WTC11 (cell line): ENCODE data around the gene PGP. TPM values are rescaled to one million over a fixed set of nuclear protein-coding genes. Genes with fewer than 3 reads are reported as not detected.
A peak's percentile ranks its signal among the peaks of the same experiment; 100 is the strongest.

Experiments
- CBFB ChIP-seq: sonication (generic); formaldehyde crosslinking; IDR thresholded peaks from 2 replicates; pipeline ENCODE4 v1.8.1; 2022; ENCODE audit warnings: mild to moderate bottlenecking, low read depth, missing genetic modification reagents
- FOXP1 ChIP-seq: sonication (generic); formaldehyde crosslinking; IDR thresholded peaks from 2 replicates; pipeline ENCODE4 v1.8.0; 2022; ENCODE audit warnings: missing genetic modification reagents, mild to moderate bottlenecking, moderate library complexity, borderline replicate concordance
- GTF2I ChIP-seq: fragments of 250-450 bp; sonication (Bioruptor Pico); conservative IDR thresholded peaks from 2 replicates; pipeline ENCODE4 v1.4.0; 2021; ENCODE audit warnings: mild to moderate bottlenecking
- HMGA2 ChIP-seq: fragments of 250-450 bp; sonication (Bioruptor Pico); IDR thresholded peaks from 2 replicates; pipeline ENCODE4 v1.4.0; 2021; ENCODE audit warnings: mild to moderate bottlenecking, moderate library complexity
- IRF2 ChIP-seq: sonication (generic); formaldehyde crosslinking; IDR thresholded peaks from 2 replicates; pipeline ENCODE4 v1.8.0; 2022; ENCODE audit warnings: low read depth, missing genetic modification reagents, borderline replicate concordance
- TCF7 ChIP-seq: sonication (generic); formaldehyde crosslinking; IDR thresholded peaks from 2 replicates; pipeline ENCODE4 v1.8.0; 2022; ENCODE audit warnings: mild to moderate bottlenecking, low read depth, missing genetic modification reagents, moderate library complexity
- TP53 ChIP-seq: sonication (generic); formaldehyde crosslinking; IDR thresholded peaks from 2 replicates; pipeline ENCODE4 v1.8.1; 2023; ENCODE audit warnings: mild to moderate bottlenecking, missing genetic modification reagents
- ZNF416 ChIP-seq: fragments of 250-450 bp; sonication (Bioruptor Pico); IDR thresholded peaks from 2 replicates; pipeline ENCODE4 v1.9.0; 2021; ENCODE audit warnings: mild to moderate bottlenecking, inconsistent platforms
- ZNF671 ChIP-seq: fragments of 250-450 bp; sonication (Bioruptor Pico); IDR thresholded peaks from 2 replicates; pipeline ENCODE4 v1.8.0; 2021; ENCODE audit warnings: mild to moderate bottlenecking
- total RNA-seq: library from RNA; stranded (reverse); gene quantifications from 3 replicates; pipeline ENCODE4 v1.2.3, GENCODE V29; 2021
- TF ChIP-seq, protein P1 (sequence below): sonication (generic); formaldehyde crosslinking; IDR thresholded peaks from 2 replicates; pipeline ENCODE4 v1.8.1; 2023; ENCODE audit warnings: mild to moderate bottlenecking, missing genetic modification reagents, borderline replicate concordance
- TF ChIP-seq, protein P2 (sequence below): sonication (generic); formaldehyde crosslinking; IDR thresholded peaks from 2 replicates; pipeline ENCODE4 v1.8.0; 2022; ENCODE audit warnings: mild to moderate bottlenecking, missing genetic modification reagents
- TF ChIP-seq, protein P3 (sequence below): sonication (generic); formaldehyde crosslinking; IDR thresholded peaks from 2 replicates; pipeline ENCODE4 v1.8.1; 2023; ENCODE audit warnings: mild to moderate bottlenecking, missing genetic modification reagents
- TF ChIP-seq, protein P4 (sequence below): sonication (generic); formaldehyde crosslinking; IDR thresholded peaks from 2 replicates; pipeline ENCODE4 v1.8.0; 2023; ENCODE audit warnings: missing genetic modification reagents, mild to moderate bottlenecking, borderline replicate concordance
- TF ChIP-seq, protein P5 (sequence below): fragments of 200-600 bp; IDR thresholded peaks from 2 replicates; pipeline ENCODE4 v1.8.0; 2022; ENCODE audit warnings: antibody characterized with exemption
- TF ChIP-seq, protein P6 (sequence below): sonication (generic); formaldehyde crosslinking; IDR thresholded peaks from 2 replicates; pipeline ENCODE4 v1.8.1; 2022; ENCODE audit warnings: missing genetic modification reagents, borderline replicate concordance
- TF ChIP-seq, protein P7 (sequence below): sonication (generic); formaldehyde crosslinking; IDR thresholded peaks from 2 replicates; pipeline ENCODE4 v1.8.1; 2023; ENCODE audit warnings: mild to moderate bottlenecking, missing genetic modification reagents
- TF ChIP-seq, protein P8 (sequence below): sonication (generic); formaldehyde crosslinking; IDR thresholded peaks from 2 replicates; pipeline ENCODE4 v1.8.0; 2022; ENCODE audit warnings: mild to moderate bottlenecking, missing genetic modification reagents

Gene PGP
- total RNA-seq, 1 experiment from 2014 or later = 39.5 TPM

DNA sequence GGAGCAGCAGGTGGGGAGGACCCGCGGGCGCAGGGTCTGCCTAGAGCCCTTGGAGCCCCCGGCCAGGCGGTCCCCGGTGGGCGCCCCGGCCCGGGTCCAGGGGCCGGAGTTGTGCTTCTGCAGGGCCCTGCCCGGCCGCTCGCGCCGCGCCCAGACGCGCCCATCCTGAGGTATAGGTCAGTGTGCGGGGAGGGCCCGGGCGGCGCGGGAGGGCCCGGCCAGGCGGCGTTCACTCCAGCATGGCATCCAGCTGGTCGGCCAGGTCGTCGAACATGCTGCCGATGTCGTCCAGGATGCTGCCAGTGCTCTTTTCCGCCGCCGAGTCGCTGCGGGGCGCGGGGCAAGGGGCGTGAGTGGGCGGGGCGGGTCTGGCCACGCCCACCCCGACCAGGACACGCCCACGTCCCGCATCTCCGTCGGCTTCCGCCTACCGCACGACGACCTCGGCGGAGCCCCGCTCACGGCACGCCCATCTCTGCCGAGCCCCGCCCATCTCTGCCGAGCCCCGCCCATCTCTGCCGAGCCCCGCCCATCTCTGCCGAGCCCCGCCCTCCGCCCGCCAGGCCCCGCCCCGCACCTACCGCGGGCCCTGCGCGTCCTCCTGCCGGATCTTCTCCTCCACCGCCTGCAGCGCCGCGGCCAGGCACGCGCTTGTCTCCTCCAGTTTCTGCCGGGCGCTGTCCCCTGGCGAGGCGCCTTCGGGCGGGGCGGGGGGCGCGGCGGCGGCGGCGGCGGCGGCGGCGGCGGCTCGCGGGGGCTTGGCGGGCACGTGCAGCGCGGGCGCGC, 36.1 kb downstream of the PGP start (continued):
- TF ChIP-seq, protein P1, sequence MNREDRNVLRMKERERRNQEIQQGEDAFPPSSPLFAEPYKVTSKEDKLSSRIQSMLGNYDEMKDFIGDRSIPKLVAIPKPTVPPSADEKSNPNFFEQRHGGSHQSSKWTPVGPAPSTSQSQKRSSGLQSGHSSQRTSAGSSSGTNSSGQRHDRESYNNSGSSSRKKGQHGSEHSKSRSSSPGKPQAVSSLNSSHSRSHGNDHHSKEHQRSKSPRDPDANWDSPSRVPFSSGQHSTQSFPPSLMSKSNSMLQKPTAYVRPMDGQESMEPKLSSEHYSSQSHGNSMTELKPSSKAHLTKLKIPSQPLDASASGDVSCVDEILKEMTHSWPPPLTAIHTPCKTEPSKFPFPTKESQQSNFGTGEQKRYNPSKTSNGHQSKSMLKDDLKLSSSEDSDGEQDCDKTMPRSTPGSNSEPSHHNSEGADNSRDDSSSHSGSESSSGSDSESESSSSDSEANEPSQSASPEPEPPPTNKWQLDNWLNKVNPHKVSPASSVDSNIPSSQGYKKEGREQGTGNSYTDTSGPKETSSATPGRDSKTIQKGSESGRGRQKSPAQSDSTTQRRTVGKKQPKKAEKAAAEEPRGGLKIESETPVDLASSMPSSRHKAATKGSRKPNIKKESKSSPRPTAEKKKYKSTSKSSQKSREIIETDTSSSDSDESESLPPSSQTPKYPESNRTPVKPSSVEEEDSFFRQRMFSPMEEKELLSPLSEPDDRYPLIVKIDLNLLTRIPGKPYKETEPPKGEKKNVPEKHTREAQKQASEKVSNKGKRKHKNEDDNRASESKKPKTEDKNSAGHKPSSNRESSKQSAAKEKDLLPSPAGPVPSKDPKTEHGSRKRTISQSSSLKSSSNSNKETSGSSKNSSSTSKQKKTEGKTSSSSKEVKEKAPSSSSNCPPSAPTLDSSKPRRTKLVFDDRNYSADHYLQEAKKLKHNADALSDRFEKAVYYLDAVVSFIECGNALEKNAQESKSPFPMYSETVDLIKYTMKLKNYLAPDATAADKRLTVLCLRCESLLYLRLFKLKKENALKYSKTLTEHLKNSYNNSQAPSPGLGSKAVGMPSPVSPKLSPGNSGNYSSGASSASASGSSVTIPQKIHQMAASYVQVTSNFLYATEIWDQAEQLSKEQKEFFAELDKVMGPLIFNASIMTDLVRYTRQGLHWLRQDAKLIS (CRISPR knock-in tag) = no peak
- no peak; the same call in 1 of the 2 replicates for TF ChIP-seq ZNF416 (CRISPR knock-in tag)
- TF ChIP-seq, protein P2, sequence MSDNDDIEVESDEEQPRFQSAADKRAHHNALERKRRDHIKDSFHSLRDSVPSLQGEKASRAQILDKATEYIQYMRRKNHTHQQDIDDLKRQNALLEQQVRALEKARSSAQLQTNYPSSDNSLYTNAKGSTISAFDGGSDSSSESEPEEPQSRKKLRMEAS = peak; percentile 52; the same call in 1 of the 2 replicates
- TF ChIP-seq HMGA2 (CRISPR knock-in tag) = no peak
- TF ChIP-seq, protein P3, sequence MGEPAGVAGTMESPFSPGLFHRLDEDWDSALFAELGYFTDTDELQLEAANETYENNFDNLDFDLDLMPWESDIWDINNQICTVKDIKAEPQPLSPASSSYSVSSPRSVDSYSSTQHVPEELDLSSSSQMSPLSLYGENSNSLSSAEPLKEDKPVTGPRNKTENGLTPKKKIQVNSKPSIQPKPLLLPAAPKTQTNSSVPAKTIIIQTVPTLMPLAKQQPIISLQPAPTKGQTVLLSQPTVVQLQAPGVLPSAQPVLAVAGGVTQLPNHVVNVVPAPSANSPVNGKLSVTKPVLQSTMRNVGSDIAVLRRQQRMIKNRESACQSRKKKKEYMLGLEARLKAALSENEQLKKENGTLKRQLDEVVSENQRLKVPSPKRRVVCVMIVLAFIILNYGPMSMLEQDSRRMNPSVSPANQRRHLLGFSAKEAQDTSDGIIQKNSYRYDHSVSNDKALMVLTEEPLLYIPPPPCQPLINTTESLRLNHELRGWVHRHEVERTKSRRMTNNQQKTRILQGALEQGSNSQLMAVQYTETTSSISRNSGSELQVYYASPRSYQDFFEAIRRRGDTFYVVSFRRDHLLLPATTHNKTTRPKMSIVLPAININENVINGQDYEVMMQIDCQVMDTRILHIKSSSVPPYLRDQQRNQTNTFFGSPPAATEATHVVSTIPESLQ (CRISPR knock-in tag) = no peak
- TF ChIP-seq, protein P4, sequence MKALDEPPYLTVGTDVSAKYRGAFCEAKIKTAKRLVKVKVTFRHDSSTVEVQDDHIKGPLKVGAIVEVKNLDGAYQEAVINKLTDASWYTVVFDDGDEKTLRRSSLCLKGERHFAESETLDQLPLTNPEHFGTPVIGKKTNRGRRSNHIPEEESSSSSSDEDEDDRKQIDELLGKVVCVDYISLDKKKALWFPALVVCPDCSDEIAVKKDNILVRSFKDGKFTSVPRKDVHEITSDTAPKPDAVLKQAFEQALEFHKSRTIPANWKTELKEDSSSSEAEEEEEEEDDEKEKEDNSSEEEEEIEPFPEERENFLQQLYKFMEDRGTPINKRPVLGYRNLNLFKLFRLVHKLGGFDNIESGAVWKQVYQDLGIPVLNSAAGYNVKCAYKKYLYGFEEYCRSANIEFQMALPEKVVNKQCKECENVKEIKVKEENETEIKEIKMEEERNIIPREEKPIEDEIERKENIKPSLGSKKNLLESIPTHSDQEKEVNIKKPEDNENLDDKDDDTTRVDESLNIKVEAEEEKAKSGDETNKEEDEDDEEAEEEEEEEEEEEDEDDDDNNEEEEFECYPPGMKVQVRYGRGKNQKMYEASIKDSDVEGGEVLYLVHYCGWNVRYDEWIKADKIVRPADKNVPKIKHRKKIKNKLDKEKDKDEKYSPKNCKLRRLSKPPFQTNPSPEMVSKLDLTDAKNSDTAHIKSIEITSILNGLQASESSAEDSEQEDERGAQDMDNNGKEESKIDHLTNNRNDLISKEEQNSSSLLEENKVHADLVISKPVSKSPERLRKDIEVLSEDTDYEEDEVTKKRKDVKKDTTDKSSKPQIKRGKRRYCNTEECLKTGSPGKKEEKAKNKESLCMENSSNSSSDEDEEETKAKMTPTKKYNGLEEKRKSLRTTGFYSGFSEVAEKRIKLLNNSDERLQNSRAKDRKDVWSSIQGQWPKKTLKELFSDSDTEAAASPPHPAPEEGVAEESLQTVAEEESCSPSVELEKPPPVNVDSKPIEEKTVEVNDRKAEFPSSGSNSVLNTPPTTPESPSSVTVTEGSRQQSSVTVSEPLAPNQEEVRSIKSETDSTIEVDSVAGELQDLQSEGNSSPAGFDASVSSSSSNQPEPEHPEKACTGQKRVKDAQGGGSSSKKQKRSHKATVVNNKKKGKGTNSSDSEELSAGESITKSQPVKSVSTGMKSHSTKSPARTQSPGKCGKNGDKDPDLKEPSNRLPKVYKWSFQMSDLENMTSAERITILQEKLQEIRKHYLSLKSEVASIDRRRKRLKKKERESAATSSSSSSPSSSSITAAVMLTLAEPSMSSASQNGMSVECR (CRISPR knock-in tag) = 0 out of 2 replicates have a peak, but pooled peaks have one; percentile 23
- TF ChIP-seq TCF7 = no peak
- TF ChIP-seq IRF2 = no peak
- TF ChIP-seq, protein P5, sequence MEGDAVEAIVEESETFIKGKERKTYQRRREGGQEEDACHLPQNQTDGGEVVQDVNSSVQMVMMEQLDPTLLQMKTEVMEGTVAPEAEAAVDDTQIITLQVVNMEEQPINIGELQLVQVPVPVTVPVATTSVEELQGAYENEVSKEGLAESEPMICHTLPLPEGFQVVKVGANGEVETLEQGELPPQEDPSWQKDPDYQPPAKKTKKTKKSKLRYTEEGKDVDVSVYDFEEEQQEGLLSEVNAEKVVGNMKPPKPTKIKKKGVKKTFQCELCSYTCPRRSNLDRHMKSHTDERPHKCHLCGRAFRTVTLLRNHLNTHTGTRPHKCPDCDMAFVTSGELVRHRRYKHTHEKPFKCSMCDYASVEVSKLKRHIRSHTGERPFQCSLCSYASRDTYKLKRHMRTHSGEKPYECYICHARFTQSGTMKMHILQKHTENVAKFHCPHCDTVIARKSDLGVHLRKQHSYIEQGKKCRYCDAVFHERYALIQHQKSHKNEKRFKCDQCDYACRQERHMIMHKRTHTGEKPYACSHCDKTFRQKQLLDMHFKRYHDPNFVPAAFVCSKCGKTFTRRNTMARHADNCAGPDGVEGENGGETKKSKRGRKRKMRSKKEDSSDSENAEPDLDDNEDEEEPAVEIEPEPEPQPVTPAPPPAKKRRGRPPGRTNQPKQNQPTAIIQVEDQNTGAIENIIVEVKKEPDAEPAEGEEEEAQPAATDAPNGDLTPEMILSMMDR = no peak
- TF ChIP-seq GTF2I (CRISPR knock-in tag) = no peak
- TF ChIP-seq, protein P6, sequence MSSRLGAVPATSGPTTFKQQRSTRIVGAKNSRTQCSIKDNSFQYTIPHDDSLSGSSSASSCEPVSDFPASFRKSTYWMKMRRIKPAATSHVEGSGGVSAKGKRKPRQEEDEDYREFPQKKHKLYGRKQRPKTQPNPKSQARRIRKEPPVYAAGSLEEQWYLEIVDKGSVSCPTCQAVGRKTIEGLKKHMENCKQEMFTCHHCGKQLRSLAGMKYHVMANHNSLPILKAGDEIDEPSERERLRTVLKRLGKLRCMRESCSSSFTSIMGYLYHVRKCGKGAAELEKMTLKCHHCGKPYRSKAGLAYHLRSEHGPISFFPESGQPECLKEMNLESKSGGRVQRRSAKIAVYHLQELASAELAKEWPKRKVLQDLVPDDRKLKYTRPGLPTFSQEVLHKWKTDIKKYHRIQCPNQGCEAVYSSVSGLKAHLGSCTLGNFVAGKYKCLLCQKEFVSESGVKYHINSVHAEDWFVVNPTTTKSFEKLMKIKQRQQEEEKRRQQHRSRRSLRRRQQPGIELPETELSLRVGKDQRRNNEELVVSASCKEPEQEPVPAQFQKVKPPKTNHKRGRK = no peak
- TF ChIP-seq TP53 = no peak
- no peak for TF ChIP-seq ZNF671 (CRISPR knock-in tag)
- TF ChIP-seq, protein P7, sequence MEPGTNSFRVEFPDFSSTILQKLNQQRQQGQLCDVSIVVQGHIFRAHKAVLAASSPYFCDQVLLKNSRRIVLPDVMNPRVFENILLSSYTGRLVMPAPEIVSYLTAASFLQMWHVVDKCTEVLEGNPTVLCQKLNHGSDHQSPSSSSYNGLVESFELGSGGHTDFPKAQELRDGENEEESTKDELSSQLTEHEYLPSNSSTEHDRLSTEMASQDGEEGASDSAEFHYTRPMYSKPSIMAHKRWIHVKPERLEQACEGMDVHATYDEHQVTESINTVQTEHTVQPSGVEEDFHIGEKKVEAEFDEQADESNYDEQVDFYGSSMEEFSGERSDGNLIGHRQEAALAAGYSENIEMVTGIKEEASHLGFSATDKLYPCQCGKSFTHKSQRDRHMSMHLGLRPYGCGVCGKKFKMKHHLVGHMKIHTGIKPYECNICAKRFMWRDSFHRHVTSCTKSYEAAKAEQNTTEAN = peak; percentile 80; the same call in 1 of the 2 replicates
- TF ChIP-seq FOXP1 (CRISPR knock-in tag) = 0 out of 2 replicates have a peak, but pooled peaks have one; percentile 65
- TF ChIP-seq, protein P8, sequence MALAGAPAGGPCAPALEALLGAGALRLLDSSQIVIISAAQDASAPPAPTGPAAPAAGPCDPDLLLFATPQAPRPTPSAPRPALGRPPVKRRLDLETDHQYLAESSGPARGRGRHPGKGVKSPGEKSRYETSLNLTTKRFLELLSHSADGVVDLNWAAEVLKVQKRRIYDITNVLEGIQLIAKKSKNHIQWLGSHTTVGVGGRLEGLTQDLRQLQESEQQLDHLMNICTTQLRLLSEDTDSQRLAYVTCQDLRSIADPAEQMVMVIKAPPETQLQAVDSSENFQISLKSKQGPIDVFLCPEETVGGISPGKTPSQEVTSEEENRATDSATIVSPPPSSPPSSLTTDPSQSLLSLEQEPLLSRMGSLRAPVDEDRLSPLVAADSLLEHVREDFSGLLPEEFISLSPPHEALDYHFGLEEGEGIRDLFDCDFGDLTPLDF = 0 out of 2 replicates have a peak, but pooled peaks have one; percentile 49
- no peak for TF ChIP-seq CBFB (CRISPR knock-in tag)
